DND-41 (cell line): ENCODE measurements around the gene POLD1.

Source experiments
- CTCF ChIP-seq: IDR thresholded peaks from 2 replicates; pipeline ENCODE4 v1.5.1; 2012; ENCODE audit warnings: borderline replicate concordance, low read length, moderate library complexity, mild to moderate bottlenecking; ENCODE audit not compliant: poor library complexity, severe bottlenecking; ENCODE audit errors: extremely low read depth
- EZH2 ChIP-seq: IDR thresholded peaks from 3 replicates; pipeline ENCODE4 v1.6.1; 2012; ENCODE audit warnings: borderline replicate concordance, low read depth, mild to moderate bottlenecking, moderate library complexity, low read length, inconsistent platforms; ENCODE audit not compliant: severe bottlenecking

GRCh38 chr19:50433201-50434180 lies 49.3 kb downstream of the POLD1 start:
- TF ChIP-seq CTCF (no peak), EZH2 (no peak)
